GM19438 (cell line): ENCODE measurements around the gene MRTFA.

Experiments used
- ATAC-seq: cut with Tn5 transposase; IDR thresholded peaks from one replicate; pipeline ENCODE4 v1.9.1; 2021; ENCODE audit warnings: low read depth; ENCODE audit not compliant: unreplicated experiment

The MRTFA gene

GRCh38 chr22:40434745-40435144 is 201.8 kb downstream of the MRTFA start:
- ATAC-seq: no peak

GRCh38 chr22:40434106-40434505 is 202.4 kb downstream of the MRTFA start:
- no peak for ATAC-seq

GRCh38 chr22:40433416-40434090 is 203.0 kb downstream of the MRTFA start:
- ATAC-seq: no peak

- ATAC-seq: no peak
Measured at GRCh38 chr22:40432625-40433024, 203.9 kb downstream of the MRTFA start.

GRCh38 chr22:40432157-40432556 is 204.4 kb downstream of the MRTFA start:
- no peak for ATAC-seq

- no peak for ATAC-seq
Measured at GRCh38 chr22:40430991-40431390, 205.5 kb downstream of the MRTFA start.

GRCh38 chr22:40429481-40429880 is 207.0 kb downstream of the MRTFA start:
- ATAC-seq: no peak

- ATAC-seq: no peak
Measured at GRCh38 chr22:40428796-40429195, 207.7 kb downstream of the MRTFA start.

- ATAC-seq: no peak
Measured at GRCh38 chr22:40426594-40427333, 209.8 kb downstream of the MRTFA start.

- no peak for ATAC-seq
Measured at GRCh38 chr22:40425082-40425481, 211.4 kb downstream of the MRTFA start.

- ATAC-seq: no peak
Measured at GRCh38 chr22:40423882-40424640, 212.5 kb downstream of the MRTFA start.

GRCh38 chr22:40423310-40423688 is 213.2 kb downstream of the MRTFA start:
- ATAC-seq: no peak

- no peak for ATAC-seq
Measured at GRCh38 chr22:40422558-40423309, 213.8 kb downstream of the MRTFA start.

GRCh38 chr22:40421941-40422340 is 214.6 kb downstream of the MRTFA start:
- no peak for ATAC-seq

GRCh38 chr22:40421082-40421350 is 215.5 kb downstream of the MRTFA start:
- ATAC-seq: no peak

GRCh38 chr22:40420341-40421081 is 216.0 kb downstream of the MRTFA start:
- ATAC-seq: no peak

- ATAC-seq: no peak
Measured at GRCh38 chr22:40419718-40420117, 216.8 kb downstream of the MRTFA start.

- no peak for ATAC-seq
Measured at GRCh38 chr22:40418366-40419201, 217.9 kb downstream of the MRTFA start.

- ATAC-seq: no peak
Measured at GRCh38 chr22:40417881-40418280, 218.6 kb downstream of the MRTFA start.

GRCh38 chr22:40417041-40417440 is 219.5 kb downstream of the MRTFA start:
- ATAC-seq: no peak
